Fibroblast of skin of abdomen (primary cell): Measurements from ENCODE around the gene PLOD3.

ENCODE experiments used
- DNase-seq: peaks from one replicate; pipeline ENCODE4 v3.0.0-alpha.2; 2013

PLOD3 gene

GRCh38 chr7:101238226-101239182, 21.1 kb upstream of the PLOD3 start:
- DNase-seq, result no peak

DNA sequence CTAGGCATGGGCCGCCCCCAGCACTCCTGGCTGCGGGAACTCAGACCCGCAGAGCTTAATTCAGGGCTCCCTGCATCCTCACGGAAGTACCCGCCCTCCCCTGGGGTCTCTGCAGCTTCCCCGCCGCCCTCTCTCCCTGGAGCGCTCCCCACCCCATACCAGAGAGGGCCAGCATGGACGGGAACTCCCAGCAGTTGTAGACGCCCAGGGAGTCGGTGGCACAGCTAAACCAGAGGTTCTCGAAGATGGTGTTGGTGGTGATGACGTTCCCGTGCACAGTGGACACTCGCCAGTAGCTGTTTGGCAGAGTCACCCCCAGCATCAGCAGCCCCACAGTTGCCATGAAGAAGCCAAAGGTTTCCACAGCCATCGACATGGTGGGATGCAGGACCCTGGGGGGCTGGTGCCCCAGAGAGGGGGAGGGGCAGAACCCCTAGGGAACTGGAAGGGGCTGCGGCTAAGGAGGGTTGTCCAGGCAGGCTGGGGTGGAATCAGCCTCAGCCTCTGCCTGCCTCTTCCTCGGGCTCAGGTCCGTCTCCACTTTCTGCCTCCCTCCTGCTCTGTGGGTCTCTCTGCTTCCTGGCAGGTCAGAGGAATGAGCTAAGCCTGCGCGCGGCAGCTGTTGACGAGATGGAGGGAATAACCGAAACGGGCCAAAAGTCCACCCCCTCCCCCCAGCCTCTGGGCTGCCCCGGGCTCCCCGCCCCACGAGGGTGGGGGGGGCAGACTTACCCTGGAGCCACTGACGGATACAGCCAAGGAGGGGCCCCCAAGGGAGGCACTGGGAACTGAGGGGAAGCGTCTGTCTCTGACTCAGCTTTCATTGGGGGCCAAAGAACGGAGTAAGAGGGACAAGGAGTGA, 20.1 kb upstream of the PLOD3 start, which contains the start of gene CLDN15:
TSS of gene CLDN15 (minus strand) at position 597 of the 862 bp plus-strand sequence. CDS start at position 376, 221 bp downstream.
- peak; percentile 72 for DNase-seq

DNA sequence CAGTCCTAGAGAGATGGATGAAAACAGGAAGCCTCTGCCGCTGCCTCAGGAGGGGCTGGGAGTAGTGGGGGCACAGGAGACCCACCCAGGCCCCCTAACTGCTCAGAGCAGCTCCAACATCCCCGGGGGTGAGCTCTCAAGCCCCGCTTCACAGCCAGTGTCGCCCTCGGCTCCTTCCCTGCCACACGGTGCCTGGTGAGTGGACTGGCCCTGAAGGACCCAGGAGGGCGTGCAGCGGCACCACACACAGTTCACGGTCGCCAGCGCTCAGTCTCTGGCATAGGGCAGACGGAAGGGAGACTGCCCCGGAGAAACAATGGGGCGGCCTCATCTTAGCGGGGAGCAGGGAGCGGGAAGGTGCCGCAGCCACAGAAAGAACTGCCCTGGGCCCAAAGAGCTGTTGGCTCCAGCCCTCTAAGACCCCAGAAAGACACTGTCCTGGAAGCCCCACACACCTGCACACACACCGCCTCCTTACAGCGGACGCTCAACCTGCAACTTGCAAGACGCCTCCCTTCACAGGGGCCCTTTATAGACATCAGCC, 19.0 kb upstream of the PLOD3 start:
- DNase-seq, result no peak

GRCh38 chr7:101235522-101235921, 18.1 kb upstream of the PLOD3 start:
- no peak for DNase-seq

- no peak for DNase-seq
Measured at GRCh38 chr7:101235050-101235449, 17.7 kb upstream of the PLOD3 start.

- DNase-seq, result no peak
Measured at GRCh38 chr7:101234636-101235035, 17.3 kb upstream of the PLOD3 start.

DNA sequence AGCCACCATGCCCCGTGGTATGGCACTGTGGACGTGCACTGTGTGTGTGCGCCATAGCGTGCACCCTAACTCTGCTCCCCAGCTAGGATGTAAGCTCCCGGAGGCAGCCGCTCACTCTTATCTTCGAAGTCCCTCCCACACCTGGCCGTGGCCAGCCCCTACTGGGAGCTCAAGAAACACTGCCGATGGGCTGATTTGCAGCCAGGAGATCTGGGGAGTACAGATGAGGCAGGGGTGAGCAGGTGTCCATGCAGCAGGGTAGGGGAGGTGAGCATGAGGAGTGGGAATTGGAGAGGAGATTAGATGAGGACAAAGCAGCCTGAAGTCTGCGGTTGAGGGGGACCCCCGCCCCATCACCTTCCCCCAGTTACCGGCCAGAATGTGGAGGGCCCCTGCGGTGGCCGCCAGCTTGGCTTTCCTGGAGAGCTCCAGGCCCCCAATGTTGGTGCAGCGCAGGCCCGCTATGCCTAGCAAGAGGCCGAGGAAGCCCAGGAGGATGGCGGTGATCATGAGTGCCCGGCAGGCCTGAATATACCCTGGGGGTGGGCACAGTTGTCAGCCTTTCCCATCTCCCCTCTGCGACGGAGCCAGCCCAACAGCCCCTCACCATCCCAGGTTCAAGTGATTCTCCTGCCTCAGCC, 16.6 kb upstream of the PLOD3 start:
- DNase-seq, result no peak

- DNase-seq, result no peak
Measured at GRCh38 chr7:101232141-101232850, 14.9 kb upstream of the PLOD3 start.

DNA sequence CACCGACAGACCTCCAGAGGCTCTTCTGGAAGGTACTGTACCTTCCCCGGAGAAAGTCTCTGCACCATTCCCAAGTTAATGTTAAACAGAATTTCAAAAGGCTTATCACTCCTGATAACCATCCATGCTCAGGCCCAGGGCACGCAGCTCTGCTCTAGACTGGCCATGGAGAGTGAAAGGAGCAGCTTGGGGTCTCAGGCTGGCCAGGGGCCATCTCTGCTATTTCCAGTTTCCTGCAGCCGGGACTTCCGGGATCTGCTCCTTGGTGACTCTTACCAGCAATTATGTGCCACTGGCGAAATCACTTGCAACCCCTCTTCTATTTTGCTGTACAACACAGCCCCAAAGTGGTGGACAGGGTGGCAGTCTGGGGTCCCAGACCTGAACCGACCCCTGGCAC, 14.3 kb upstream of the PLOD3 start:
- DNase-seq, result no peak

DNA sequence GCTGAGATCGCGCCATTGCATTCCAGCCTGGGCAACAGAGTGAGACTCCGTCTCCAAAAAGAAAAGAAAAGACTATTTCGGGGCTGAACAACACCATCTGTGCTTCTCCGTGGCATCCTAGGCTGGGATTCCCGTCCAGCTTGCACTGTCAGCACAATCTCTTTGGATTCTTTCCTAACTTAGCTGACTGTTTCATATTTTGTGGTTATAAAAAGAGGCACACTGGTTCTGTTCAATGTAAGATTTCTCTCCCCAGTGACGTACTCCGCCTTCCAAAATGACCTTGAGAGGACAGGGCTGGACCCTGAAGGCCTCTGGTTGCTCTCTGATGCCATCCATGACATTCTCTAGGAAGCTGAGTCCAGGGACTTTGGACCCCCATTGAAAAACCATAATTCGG, 9.3 kb upstream of the PLOD3 start:
- no peak for DNase-seq

- DNase-seq, result no peak
Measured at GRCh38 chr7:101225650-101226049, 8.3 kb upstream of the PLOD3 start.

DNA sequence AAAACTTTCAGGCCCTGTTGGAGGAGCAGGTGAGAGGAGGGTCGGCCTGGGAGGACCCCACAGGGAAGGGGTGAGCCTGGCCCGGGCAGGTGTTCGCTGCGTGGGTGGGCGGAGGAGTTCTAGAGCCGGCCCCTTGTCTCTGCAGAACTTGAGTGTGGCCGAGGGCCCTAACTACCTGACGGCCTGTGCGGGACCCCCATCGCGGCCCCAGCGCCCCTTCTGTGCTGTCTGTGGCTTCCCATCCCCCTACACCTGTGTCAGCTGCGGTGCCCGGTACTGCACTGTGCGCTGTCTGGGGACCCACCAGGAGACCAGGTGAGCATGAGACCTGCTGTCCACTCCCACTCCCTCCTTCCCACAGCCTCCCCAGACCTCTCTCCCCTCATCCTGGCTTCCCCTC, 6.1 kb upstream of the PLOD3 start:
- no peak for DNase-seq

GRCh38 chr7:101222275-101222830, 5.0 kb upstream of the PLOD3 start:
- DNase-seq, result no peak

DNA sequence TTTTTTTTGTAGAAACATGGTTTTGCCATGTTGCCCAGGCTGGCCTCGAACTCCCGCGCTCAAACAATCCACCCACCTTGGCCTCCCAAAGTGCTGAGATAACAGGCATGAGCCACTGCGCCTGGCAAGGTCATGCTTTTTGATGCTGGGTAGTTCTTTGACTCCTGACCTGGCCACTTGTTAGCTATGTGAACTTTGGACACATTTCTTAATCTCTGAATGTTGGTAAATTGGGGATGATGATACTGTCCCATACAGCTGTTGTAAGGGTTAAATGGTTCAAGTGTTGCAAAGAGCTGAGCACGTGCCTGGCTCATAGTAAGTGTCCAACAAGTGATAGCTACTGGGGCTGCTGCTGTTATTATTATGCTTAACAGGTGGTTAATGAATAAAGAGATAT, 2.9 kb upstream of the PLOD3 start:
- no peak for DNase-seq

DNA sequence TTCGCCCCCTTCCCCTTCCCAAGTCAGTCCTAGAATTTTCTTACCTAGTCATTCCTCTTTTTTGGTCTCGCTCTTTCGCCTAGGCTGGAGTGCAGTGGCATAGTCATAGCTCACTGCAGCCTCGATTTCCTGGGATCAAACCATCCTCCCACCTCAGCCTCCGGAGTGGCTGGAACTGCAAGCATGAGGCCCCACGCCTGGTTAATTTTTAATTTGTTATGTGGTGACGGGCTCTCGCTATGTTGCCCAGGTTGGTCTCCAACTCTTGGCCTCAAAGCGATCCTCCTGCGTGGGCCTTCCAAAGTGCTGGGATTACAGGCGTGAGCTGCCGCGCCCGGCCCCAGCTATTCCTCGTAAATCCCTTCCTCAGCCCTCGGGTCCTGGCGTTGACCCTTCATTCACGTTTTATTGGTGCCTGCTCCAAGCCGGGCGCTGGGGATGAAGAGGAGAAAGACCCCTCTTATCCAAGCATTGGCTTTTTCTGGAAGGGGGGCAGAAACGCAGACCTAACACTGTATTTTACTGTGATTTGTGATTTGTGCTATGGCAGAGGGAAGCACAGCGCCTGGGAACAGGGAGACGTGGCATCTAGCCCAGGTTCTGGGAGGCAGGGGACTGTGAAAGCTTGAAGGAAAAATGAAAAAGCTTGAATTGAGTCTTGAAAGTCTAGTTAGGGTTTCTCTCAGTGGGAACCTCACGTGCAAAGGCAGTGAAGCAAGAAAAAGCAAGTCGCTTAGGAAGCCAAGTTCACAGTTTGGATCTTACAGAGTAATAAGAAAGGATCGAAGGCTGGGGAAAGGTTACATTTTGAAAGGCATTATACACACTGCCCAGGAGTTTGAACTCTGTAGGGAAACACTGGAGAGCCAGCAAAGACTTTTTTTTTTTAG, 1.1 kb upstream of the PLOD3 start:
- no peak for DNase-seq

DNA sequence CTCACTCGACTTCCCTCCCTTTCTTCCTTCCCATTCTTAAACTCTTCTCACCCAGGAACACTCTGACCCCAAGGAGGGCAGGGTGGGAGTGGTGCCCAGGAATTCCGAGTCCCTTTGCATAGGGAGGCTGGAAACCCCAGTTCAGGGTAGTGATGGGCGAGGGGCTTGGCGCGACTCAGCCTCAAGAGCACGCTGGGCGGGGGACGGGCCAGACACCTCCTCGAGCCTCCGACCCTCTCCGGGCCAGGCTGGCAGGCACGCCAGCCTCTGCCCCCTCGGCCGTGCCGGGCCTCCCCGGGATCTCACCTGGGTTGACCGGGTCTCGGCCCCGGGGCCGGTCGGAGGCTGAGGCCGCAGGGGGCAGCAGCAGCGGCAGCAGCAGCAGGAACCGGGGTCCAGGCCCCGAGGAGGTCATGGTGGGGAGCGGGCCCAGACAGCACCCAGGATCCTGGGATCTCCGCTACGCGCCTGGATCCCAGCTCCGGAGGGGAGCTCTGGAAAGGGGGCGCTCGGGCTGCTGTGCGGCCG, 457 bp downstream of the PLOD3 start:
- DNase-seq, result no peak

- DNase-seq, result no peak
Measured at GRCh38 chr7:101216001-101216859, 1.2 kb downstream of the PLOD3 start.

- no peak for DNase-seq
Measured at GRCh38 chr7:101212014-101212413, 5.4 kb downstream of the PLOD3 start.

- no peak for DNase-seq
Measured at GRCh38 chr7:101211501-101211900, 5.9 kb downstream of the PLOD3 start.
